Central memory CD8-positive, alpha-beta T cell (primary cell): Measurements from ENCODE around the gene VSTM5.
"Not testable (repeated sequence)": the region's sequence is repeated elsewhere in the genome, so short reads cannot be mapped to it uniquely, and the experiment has no call there.

Source experiments
- ATAC-seq: fragments of 150-1000 bp; cut with Tn5 transposase; replicated peaks from 2 replicates; pipeline ENCODE4 v1.10.0; 2022; ENCODE audit warnings: mild to moderate bottlenecking, moderate FRiP score, moderate number of reproducible peaks; ENCODE audit not compliant: poor library complexity, severe bottlenecking; ENCODE audit errors: extremely low read depth
- DNase-seq, 2 donors: peaks; one replicate each; pipeline ENCODE4 v3.0.0; 2021; ENCODE audit warnings: low spot score in 2 of 2
- H3K27ac Mint-ChIP-seq: one replicate; pipeline ENCODE4 v1.8.0; 2022; ENCODE audit warnings: low read depth, mild to moderate bottlenecking, moderate library complexity, mixed read lengths
- H3K27me3 Mint-ChIP-seq: one replicate; pipeline ENCODE4 v1.8.0; 2022; ENCODE audit warnings: mixed read lengths
- H3K36me3 Mint-ChIP-seq: one replicate; pipeline ENCODE4 v1.8.0; 2022; ENCODE audit warnings: mild to moderate bottlenecking, moderate library complexity, mixed read lengths; ENCODE audit not compliant: insufficient read depth
- H3K4me1 Mint-ChIP-seq: one replicate; pipeline ENCODE4 v1.8.0; 2022; ENCODE audit warnings: mixed read lengths
- H3K4me3 Mint-ChIP-seq: one replicate; pipeline ENCODE4 v1.8.0; 2022; ENCODE audit warnings: mild to moderate bottlenecking, moderate library complexity, mixed read lengths
- H3K9me3 Mint-ChIP-seq: one replicate; pipeline ENCODE4 v1.8.0; 2022; ENCODE audit warnings: mixed read lengths

VSTM5 gene, protein sequence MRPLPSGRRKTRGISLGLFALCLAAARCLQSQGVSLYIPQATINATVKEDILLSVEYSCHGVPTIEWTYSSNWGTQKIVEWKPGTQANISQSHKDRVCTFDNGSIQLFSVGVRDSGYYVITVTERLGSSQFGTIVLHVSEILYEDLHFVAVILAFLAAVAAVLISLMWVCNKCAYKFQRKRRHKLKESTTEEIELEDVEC

DNA sequence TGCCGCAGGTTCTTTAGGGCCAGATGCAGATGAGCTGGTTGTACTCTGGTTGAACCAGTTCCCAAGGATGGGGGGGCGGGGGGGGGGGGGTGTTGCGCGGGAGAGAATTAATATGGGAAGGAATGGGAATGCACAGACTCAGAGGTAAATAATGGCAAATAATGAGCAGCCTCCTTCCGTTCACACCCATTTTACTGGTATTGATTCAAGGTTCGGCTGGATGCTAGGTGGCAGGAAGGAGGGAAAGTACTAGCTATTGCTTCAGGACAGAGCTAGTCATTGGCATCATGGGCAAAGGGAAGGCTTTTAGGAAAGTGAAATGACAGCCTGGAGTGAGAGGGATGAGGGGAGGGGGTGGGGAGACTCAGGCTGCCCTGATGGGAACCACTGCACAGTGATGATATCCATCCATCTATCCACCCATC is at the start of gene VSTM5:
Gene VSTM5, minus strand, starts transcription at position 25 of the 425 bp plus-strand sequence. CDS start 116 bp downstream, outside the sequence.
- no peaks in the 10 kb centered on the region for H3K9me3 Mint-ChIP-seq
- H3K27me3 Mint-ChIP-seq, result peaks cover 11% of the 10 kb centered on the region
- DNase-seq, result no peak
- H3K4me3 Mint-ChIP-seq, result no peak within 1 kb of the TSS
- H3K27ac Mint-ChIP-seq, result no peak within 1 kb of the TSS
- H3K36me3 Mint-ChIP-seq, result no peaks in the 10 kb centered on the region
- no peak for ATAC-seq
- H3K4me1 Mint-ChIP-seq, result no peaks in the 10 kb centered on the region

DNA sequence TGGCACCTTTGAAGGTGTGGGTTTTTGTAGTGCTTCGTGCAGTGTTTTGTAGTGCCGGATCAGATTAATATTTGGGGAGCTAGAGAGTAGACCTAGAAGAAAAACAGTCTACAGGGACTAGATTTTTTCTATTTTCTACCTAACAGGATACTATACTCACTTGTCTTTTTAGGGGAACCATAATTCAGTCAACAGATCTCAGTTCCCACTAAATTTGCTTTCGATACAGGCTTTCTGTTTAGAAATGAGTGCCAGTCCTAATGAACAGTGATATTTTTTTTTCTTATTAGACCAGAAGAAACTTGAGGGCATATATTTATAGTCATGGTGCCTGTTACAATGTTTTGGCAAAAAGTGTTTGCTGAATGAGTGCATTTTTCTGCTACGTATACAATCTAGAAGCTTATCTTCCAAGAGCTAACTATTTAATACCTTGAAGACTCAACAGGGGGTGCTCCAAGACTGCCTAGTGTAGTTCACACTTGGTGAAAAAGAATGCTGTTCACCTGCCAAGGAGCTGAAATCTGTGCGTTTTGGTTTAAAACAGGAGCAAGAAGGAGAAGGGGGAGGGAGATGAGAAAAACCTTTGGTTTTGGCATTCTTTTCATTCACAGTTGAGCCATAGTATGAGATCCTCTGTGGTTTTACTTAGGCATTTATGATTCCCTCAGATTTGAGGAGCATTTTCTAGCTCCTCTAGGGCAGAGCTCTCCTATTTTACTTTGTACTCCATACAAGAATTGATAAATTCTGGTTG is 44.9 kb upstream of the VSTM5 start:
- Mint-ChIP-seq H3K36me3 (no peaks in the 10 kb centered on the region), H3K27me3 (peaks cover 92% of the 10 kb centered on the region)
- no peak for ATAC-seq

DNA sequence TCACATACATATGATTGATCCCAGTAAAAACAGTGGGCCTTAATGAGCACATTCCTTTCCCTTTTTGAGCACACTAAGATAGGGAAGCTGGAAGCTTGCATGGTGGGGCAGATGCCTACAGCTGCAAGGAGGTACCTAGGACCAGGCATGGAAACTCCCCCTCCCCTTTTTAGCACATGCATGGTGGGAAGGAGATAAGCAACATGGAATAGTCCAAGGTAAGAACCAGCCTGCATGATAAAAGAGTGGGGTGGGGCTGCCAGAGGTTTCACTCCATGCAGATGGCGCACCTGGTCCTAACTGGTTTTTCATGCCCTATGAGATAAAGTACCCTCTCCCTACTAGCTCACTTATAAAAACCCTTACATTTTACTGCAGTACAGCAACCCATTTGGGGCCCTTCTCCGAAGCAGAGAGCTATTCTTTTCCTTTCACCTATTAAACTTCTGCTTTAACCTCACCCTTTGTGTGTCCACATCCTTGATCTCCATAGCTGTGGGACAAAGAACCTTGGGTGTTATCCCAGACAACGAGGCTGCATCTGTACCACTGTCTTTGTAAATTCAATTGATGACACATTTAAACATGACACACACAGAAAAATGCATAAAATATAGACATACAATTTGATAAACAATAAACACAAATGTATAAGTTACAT is 40.1 kb upstream of the VSTM5 start:
- H3K9me3 Mint-ChIP-seq, result no peaks in the 10 kb centered on the region

More for the DNA sequence above, 44.9 kb upstream of the VSTM5 start:
- Mint-ChIP-seq H3K4me3 (no peak overlapping the region), H3K4me1 (no peaks in the 10 kb centered on the region), H3K9me3 (no peaks in the 10 kb centered on the region), H3K27ac (no peak overlapping the region)
- DNase-seq, result no peak

DNA sequence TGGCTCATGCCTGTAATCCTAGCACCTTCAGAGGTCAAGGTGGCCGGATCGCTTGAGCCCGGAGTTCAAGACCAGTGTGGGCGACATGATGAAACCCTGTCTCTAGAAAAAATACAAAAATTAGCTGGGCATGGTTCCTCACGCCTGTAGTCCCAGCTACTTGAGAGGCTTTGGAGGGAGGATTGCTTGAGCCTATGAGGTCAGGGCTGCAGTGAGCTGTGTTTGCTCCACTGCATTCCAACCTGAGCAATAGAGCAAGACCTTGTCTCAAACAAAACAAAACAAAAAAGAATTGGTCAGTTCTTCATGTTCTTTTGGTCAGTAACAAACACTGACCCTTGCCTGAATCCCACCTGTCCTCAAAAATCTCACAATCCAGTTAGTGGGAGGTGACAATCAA is 36.7 kb upstream of the VSTM5 start:
- Mint-ChIP-seq H3K27me3 (peaks cover 52% of the 10 kb centered on the region), H3K36me3 (no peaks in the 10 kb centered on the region), H3K4me1 (no peaks in the 10 kb centered on the region), H3K27ac (no peak overlapping the region), H3K9me3 (peaks cover 6% of the 10 kb centered on the region), H3K4me3 (no peak overlapping the region)
- DNase-seq (no peak), ATAC-seq (no peak)

More for the DNA sequence above, 40.1 kb upstream of the VSTM5 start:
- no peaks in the 10 kb centered on the region for H3K4me1 Mint-ChIP-seq
- DNase-seq (no peak), ATAC-seq (no peak)
- no peak overlapping the region for H3K27ac Mint-ChIP-seq
- no peak overlapping the region for H3K4me3 Mint-ChIP-seq
- H3K36me3 Mint-ChIP-seq, result no peaks in the 10 kb centered on the region
- H3K27me3 Mint-ChIP-seq, result peaks cover 82% of the 10 kb centered on the region

DNA sequence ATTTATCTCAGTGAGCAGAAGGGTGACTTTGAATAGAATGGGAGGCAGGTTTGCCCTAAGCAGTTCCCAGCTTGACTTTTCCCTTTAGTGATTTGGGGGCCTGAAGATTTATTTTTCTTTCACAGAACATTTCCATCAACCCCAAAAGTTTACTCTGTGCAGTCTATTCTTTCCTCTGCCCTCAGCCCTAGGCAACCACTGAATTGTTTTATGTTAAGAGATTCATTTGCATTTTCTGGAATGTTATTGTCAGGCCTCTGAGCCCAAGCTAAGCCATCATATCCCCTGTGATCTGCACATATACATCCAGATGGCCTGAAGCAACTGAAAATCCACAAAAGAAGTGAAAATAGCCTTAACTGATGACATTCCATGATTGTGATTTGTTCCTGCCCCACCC is 28.7 kb upstream of the VSTM5 start:
- H3K27ac Mint-ChIP-seq, H3K4me3 Mint-ChIP-seq, H3K4me1 Mint-ChIP-seq, H3K9me3 Mint-ChIP-seq, ATAC-seq, H3K36me3 Mint-ChIP-seq, DNase-seq: not testable (repeated sequence)
- H3K27me3 Mint-ChIP-seq, result peaks cover 26% of the 10 kb centered on the region

DNA sequence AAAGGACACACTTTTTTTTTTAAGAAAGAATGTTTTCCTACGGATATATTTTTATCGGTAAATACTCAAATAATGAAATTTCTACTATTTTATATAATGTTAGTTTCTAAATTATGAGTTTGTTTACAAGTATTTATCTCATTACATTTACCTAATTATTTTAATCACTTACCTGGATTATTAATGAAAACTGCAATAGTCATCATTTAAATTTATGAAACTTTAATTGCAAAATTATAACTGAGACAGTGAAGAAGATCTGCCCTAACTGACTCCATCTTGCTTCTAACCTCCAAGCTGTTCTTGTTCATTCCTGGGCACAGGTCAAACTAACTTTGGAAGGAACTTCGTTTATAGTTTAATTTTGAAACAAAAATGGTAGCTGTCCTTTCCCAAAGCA is 25.2 kb upstream of the VSTM5 start:
- ATAC-seq (no peak), DNase-seq (no peak)
- no peak overlapping the region for H3K4me3 Mint-ChIP-seq
- no peaks in the 10 kb centered on the region for H3K36me3 Mint-ChIP-seq
- H3K27ac Mint-ChIP-seq, result no peak overlapping the region
- no peaks in the 10 kb centered on the region for H3K9me3 Mint-ChIP-seq
- peaks cover 36% of the 10 kb centered on the region for H3K27me3 Mint-ChIP-seq
- no peaks in the 10 kb centered on the region for H3K4me1 Mint-ChIP-seq

DNA sequence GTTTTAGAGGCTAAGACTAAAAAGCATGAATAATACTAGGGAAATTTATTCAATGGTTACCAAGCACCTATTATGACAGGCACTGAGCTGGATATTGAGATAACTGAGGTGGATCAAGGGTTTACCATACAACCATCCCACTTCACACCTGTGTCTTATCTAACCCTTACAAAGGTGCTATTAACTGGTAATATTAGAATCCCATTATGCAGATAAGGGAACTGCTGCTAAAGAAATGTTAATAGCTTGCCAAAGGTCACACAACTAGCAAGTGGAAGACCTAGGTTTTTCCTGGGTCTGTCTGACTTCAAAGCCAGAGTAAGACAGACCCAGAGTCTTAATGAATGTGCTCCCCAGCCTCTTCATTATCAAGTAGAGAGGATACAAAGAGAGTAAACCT is 21.1 kb upstream of the VSTM5 start:
- DNase-seq (no peak), ATAC-seq (no peak)
- H3K9me3 Mint-ChIP-seq, result no peaks in the 10 kb centered on the region
- no peaks in the 10 kb centered on the region for H3K36me3 Mint-ChIP-seq
- H3K4me3 Mint-ChIP-seq, result no peak overlapping the region
- peaks cover 10% of the 10 kb centered on the region for H3K27me3 Mint-ChIP-seq
- H3K4me1 Mint-ChIP-seq, result no peaks in the 10 kb centered on the region
- no peak overlapping the region for H3K27ac Mint-ChIP-seq

DNA sequence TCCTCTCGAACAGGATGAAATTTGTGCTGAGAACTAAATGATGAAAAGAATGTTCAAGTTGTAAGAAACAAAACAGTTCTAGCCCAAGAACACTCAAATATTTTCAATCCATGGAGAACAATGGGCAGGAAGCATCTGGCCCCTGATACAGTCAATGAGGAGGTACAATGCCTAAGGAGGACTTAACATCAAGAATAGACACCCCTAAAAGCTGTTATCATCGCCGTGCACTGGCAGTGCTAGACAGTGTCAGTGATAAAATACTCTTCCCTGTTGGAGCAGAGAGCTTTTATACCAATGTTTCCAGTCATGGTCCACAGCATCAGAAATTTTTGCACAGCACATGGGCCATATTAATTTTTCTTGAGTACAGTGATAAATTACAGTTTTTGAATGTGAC is 20.2 kb upstream of the VSTM5 start:
- DNase-seq (no peak), ATAC-seq (no peak)
- no peak overlapping the region for H3K27ac Mint-ChIP-seq
- no peaks in the 10 kb centered on the region for H3K9me3 Mint-ChIP-seq
- no peaks in the 10 kb centered on the region for H3K36me3 Mint-ChIP-seq
- no peaks in the 10 kb centered on the region for H3K4me1 Mint-ChIP-seq
- H3K4me3 Mint-ChIP-seq, result no peak overlapping the region
- H3K27me3 Mint-ChIP-seq, result peaks cover 10% of the 10 kb centered on the region

DNA sequence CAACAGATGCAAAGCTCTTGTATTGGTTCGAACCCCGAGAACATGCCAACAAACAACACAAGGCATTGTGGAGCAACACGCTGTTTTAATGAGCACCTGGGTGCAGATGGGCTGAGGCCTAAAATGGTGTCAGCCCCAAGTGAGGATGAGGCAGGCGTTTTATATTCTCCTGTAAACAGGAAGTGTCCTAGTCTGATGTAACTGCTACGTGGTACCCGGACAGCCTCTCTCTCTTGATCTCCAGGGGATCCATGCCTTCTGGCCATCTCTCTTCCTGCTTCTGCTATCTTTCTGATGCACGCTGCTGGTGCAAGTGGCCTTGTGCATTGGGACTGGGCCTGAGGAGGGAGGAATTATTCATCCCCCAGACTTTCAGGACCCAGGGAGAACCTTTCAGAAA is 19.4 kb upstream of the VSTM5 start:
- Mint-ChIP-seq H3K9me3 (no peaks in the 10 kb centered on the region), H3K4me1 (no peaks in the 10 kb centered on the region), H3K27me3 (peaks cover 10% of the 10 kb centered on the region), H3K4me3 (no peak overlapping the region), H3K27ac (no peak overlapping the region), H3K36me3 (no peaks in the 10 kb centered on the region)
- ATAC-seq (no peak), DNase-seq (no peak)

DNA sequence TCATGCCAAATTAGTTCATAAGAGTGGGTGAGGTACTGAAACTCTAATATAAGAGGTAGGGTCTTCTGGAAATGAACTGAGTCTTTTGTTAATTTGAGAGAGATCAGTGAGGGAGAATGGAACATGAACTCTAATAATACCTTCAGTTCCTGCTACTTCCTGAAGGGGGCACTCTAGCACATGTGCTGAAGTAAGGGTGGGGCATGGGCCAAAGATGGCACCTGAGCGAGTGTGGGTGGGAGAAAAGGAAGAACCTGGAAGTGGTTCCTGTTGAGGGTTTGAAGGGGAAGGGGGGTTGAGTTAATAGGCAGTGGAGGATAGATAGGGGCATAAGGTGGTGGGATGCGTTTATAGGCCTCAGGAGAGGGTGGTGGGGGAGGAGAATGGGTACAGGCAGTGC is 18.0 kb upstream of the VSTM5 start:
- ATAC-seq, H3K4me1 Mint-ChIP-seq, H3K36me3 Mint-ChIP-seq, H3K27ac Mint-ChIP-seq, H3K9me3 Mint-ChIP-seq, H3K4me3 Mint-ChIP-seq, DNase-seq: not testable (repeated sequence)
- peaks cover 10% of the 10 kb centered on the region for H3K27me3 Mint-ChIP-seq

DNA sequence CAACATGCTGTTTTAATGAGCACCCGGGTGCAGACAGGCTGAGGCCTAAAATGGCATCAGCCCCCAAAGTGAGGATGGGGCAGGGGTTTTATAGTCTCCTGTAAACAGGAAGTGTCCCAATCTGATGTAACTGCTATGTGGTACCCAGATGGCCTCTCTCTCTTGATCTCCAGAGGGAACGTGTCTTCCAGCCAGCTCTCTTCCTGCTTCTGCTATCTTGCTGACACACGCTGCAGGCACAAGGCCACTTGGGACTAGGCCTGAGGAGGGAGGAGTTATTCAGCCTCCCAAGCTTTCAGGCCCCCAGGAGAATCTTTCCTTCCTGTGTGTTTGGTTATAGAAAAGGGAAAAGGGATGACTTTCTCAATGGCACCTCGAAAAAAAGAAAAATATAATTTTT is 11.4 kb upstream of the VSTM5 start:
- no peaks in the 10 kb centered on the region for H3K36me3 Mint-ChIP-seq
- H3K27ac Mint-ChIP-seq, result no peak overlapping the region
- no peak for ATAC-seq
- no peak for DNase-seq
- H3K27me3 Mint-ChIP-seq, result no peaks in the 10 kb centered on the region
- no peaks in the 10 kb centered on the region for H3K4me1 Mint-ChIP-seq
- H3K4me3 Mint-ChIP-seq, result no peak overlapping the region
- no peaks in the 10 kb centered on the region for H3K9me3 Mint-ChIP-seq

DNA sequence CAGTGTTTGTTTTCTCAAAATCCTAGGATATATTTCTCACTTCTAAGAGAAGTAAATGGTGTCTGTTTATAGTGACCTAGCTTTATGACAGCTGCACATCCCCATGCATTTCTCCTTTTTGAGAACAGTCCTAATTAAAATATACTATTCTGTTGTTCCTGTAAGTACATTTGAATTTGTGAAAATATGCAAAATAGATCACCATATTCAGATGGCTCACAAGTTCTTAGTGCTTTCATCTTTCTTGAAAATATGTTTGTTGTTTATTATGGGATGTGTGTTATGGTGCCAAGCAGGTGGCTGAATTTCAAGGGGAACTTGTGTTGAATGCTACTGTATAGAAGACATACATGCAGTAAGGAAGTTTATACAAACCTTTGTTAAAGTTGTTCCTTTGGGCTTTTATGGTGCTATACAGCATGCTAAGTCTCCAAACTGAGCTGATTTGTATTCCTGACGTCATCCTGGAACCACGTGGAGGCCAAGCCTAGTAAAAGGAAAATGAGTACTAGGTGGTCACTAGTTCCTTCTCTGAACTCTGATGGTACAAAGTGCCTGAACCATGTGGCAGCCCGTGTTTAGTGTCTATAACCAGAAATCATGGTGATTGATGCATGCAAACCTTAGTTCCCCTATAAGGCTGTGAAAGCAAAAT is 7.8 kb upstream of the VSTM5 start:
- no peaks in the 10 kb centered on the region for H3K36me3 Mint-ChIP-seq
- H3K4me1 Mint-ChIP-seq, result no peaks in the 10 kb centered on the region
- H3K4me3 Mint-ChIP-seq, result no peak overlapping the region
- ATAC-seq (no peak), DNase-seq (no peak)
- no peaks in the 10 kb centered on the region for H3K27me3 Mint-ChIP-seq
- H3K27ac Mint-ChIP-seq, result no peak overlapping the region
- no peaks in the 10 kb centered on the region for H3K9me3 Mint-ChIP-seq
